IMR-90 (cell line): ENCODE results near the gene BHLHA15. TPM values are rescaled to one million over a fixed set of nuclear protein-coding genes. Genes with fewer than 3 reads are reported as not detected.

Experiments used
- ATAC-seq: fragments of 200-7000 bp; cut with Tn5 transposase; 2 replicates; pipeline ENCODE4 v1.9.1; 2020; ENCODE audit warnings: low read depth, mild to moderate bottlenecking, moderate library complexity
- BruUV-seq: library from RNA; stranded (reverse); fragments of 400-500 nt; replicated peaks from 2 replicates; lab custom pipeline; 2021; lab: Mats Ljungman, UMichigan
- CTCF ChIA-PET: fragments of 300-600 bp; formaldehyde crosslinking; extraction: SDS; loops from one replicate; lab custom pipeline; 2021; ENCODE audit warnings: antibody characterized with exemption; lab: Yijun Ruan, JAX
- POLR2A ChIA-PET: fragments of 300-600 bp; sonication (Branson Sonifier 250); formaldehyde crosslinking; loops from one replicate; lab custom pipeline; 2022; ENCODE audit warnings: antibody characterized with exemption; ENCODE audit not compliant: unreplicated experiment; lab: Charles Lee
- DNase-seq: peaks from one replicate; pipeline ENCODE4 v3.0.0; 2013
- H2AFZ ChIP-seq: replicated peaks from 2 replicates; pipeline ENCODE3; 2013; ENCODE audit warnings: low read length, mild to moderate bottlenecking; ENCODE audit not compliant: poor library complexity
- H2AK5ac ChIP-seq: 2 replicates; pipeline ENCODE4 v1.6.1; 2013; ENCODE audit warnings: low read depth, low read length, inconsistent platforms
- H2AK9ac ChIP-seq: replicated peaks from 2 replicates; pipeline ENCODE3; 2013; ENCODE audit warnings: mild to moderate bottlenecking, low read depth, low read length, moderate library complexity; ENCODE audit not compliant: poor library complexity
- H2BK120ac ChIP-seq: 2 replicates; pipeline ENCODE4 v1.6.1; 2013; ENCODE audit warnings: low read depth, low read length, inconsistent platforms
- H2BK15ac ChIP-seq: 3 replicates; pipeline ENCODE4 v1.6.1; 2013; ENCODE audit warnings: low read depth, low read length, inconsistent platforms
- H2BK20ac ChIP-seq: 2 replicates; pipeline ENCODE4 v1.6.1; 2013; ENCODE audit warnings: low read depth, mild to moderate bottlenecking, inconsistent platforms, low read length, moderate library complexity
- H2BK5ac ChIP-seq: 2 replicates; pipeline ENCODE4 v1.6.1; 2013; ENCODE audit warnings: mild to moderate bottlenecking, low read depth, low read length, inconsistent platforms; ENCODE audit not compliant: poor library complexity, severe bottlenecking
- H3K14ac ChIP-seq: replicated peaks from 2 replicates; pipeline ENCODE4 v1.6.1; 2013; ENCODE audit warnings: low read depth, low read length, inconsistent platforms
- H3K18ac ChIP-seq: 2 replicates; pipeline ENCODE4 v1.6.1; 2013; ENCODE audit warnings: low read depth, low read length, control low read depth
- H3K23ac ChIP-seq: 2 replicates; pipeline ENCODE4 v1.6.1; 2013; ENCODE audit warnings: low read depth, low read length, inconsistent platforms
- H3K27ac ChIP-seq: 2 replicates; pipeline ENCODE4 v1.5.1; 2013; ENCODE audit warnings: mild to moderate bottlenecking, control low read depth, low read length; ENCODE audit not compliant: insufficient read depth
- H3K27me3 ChIP-seq: 2 replicates; pipeline ENCODE4 v1.6.1; 2013; ENCODE audit warnings: low read length; ENCODE audit not compliant: control insufficient read depth, insufficient read depth
- H3K36me3 ChIP-seq: 2 replicates; pipeline ENCODE4 v1.6.1; 2013; ENCODE audit warnings: low read length, mixed read lengths; ENCODE audit not compliant: control insufficient read depth, insufficient read depth
- H3K4ac ChIP-seq: 2 replicates; pipeline ENCODE4 v1.6.1; 2013; ENCODE audit warnings: low read depth, low read length, inconsistent platforms
- H3K4me1 ChIP-seq: 2 replicates; pipeline ENCODE4 v1.6.1; 2013; ENCODE audit warnings: low read length, mixed read lengths; ENCODE audit not compliant: control insufficient read depth, insufficient read depth
- H3K4me2 ChIP-seq: 2 replicates; pipeline ENCODE4 v1.6.1; 2013; ENCODE audit warnings: low read depth, mild to moderate bottlenecking, control low read depth, low read length, moderate library complexity
- H3K4me3 ChIP-seq: 2 replicates; pipeline ENCODE4 v1.5.1; 2013; ENCODE audit warnings: low read depth, mild to moderate bottlenecking, control low read depth, low read length, moderate library complexity; ENCODE audit not compliant: insufficient read depth
- H3K56ac ChIP-seq: 2 replicates; pipeline ENCODE4 v1.6.1; 2013; ENCODE audit warnings: low read length, inconsistent platforms; ENCODE audit not compliant: insufficient read depth; ENCODE audit errors: extremely low read depth
- H3K79me1 ChIP-seq, 2 experiments: 2 replicates each; pipeline ENCODE4 v1.6.1; 2013; ENCODE audit warnings: low read length in 2 of 2, inconsistent platforms in 1 of 2, low read depth in 1 of 2
- H3K9ac ChIP-seq: 2 replicates; pipeline ENCODE4 v1.6.1; 2013; ENCODE audit warnings: low read depth, low read length, control low read depth
- H3K9me1 ChIP-seq: 2 replicates; pipeline ENCODE4 v1.6.1; 2013; ENCODE audit warnings: low read length, inconsistent platforms; ENCODE audit not compliant: insufficient read depth
- H3K9me3 ChIP-seq: 2 replicates; pipeline ENCODE4 v1.6.1; 2013; ENCODE audit warnings: low read length; ENCODE audit not compliant: control insufficient read depth, insufficient read depth
- H4K20me1 ChIP-seq: 2 replicates; pipeline ENCODE4 v1.6.1; 2013; ENCODE audit warnings: low read length, inconsistent platforms; ENCODE audit not compliant: insufficient read depth
- H4K5ac ChIP-seq: 2 replicates; pipeline ENCODE4 v1.6.1; 2013; ENCODE audit warnings: mild to moderate bottlenecking, low read depth, low read length, control low read depth
- H4K8ac ChIP-seq, 2 experiments: 2 replicates each; pipeline ENCODE4 v1.6.1; 2013; ENCODE audit warnings: low read depth in 2 of 2, low read length in 2 of 2, control low read depth in 1 of 2, inconsistent platforms in 1 of 2
- H4K91ac ChIP-seq: 2 replicates; pipeline ENCODE4 v1.6.1; 2013; ENCODE audit warnings: low read depth, low read length, inconsistent platforms; ENCODE audit not compliant: insufficient read depth
- BHLHE40 ChIP-seq: fragments of 150-350 bp; IDR thresholded peaks from 2 replicates; pipeline ENCODE4 v1.6.1; 2016; ENCODE audit warnings: mild to moderate bottlenecking, low read depth, low read length
- CEBPB ChIP-seq: IDR thresholded peaks from 2 replicates; pipeline ENCODE4 v1.6.1; 2012; ENCODE audit warnings: low read depth, low read length, improper control_type of control experiment
- CHD1 ChIP-seq: IDR thresholded peaks from 2 replicates; pipeline ENCODE4 v1.6.1; 2012; ENCODE audit warnings: low read depth, low read length, improper control_type of control experiment
- CTCF ChIP-seq: conservative IDR thresholded peaks from 2 replicates; pipeline ENCODE4 v1.5.1; 2012; ENCODE audit warnings: mild to moderate bottlenecking, low read depth, low read length, improper control_type of control experiment
- ELK1 ChIP-seq: fragments of 150-350 bp; IDR thresholded peaks from 2 replicates; pipeline ENCODE4 v1.6.1; 2016; ENCODE audit warnings: low read depth, mild to moderate bottlenecking, low read length, moderate library complexity, borderline replicate concordance
- FOS ChIP-seq: fragments of 150-350 bp; IDR thresholded peaks from 2 replicates; pipeline ENCODE4 v1.6.1; 2016; ENCODE audit warnings: low read depth, low read length
- MAFK ChIP-seq: IDR thresholded peaks from 2 replicates; pipeline ENCODE4 v1.6.1; 2012; ENCODE audit warnings: low read depth, low read length, improper control_type of control experiment
- MAZ ChIP-seq: IDR thresholded peaks from 2 replicates; pipeline ENCODE4 v1.6.1; 2012; ENCODE audit warnings: low read depth, mild to moderate bottlenecking, low read length, improper control_type of control experiment, moderate library complexity, borderline replicate concordance
- MXI1 ChIP-seq: IDR thresholded peaks from 2 replicates; pipeline ENCODE4 v1.6.1; 2012; ENCODE audit warnings: low read depth, mild to moderate bottlenecking, low read length, moderate library complexity, borderline replicate concordance
- NFE2L2 ChIP-seq: fragments of 150-350 bp; IDR thresholded peaks from 2 replicates; pipeline ENCODE4 v1.6.1; 2016; ENCODE audit warnings: low read depth, mild to moderate bottlenecking, low read length
- POLR2A ChIP-seq: IDR thresholded peaks from 2 replicates; pipeline ENCODE4 v1.6.1; 2012; ENCODE audit warnings: mild to moderate bottlenecking, low read depth, low read length
- RAD21 ChIP-seq: IDR thresholded peaks from 2 replicates; pipeline ENCODE4 v1.6.1; 2012; ENCODE audit warnings: low read length, improper control_type of control experiment
- RFX5 ChIP-seq: IDR thresholded peaks from 2 replicates; pipeline ENCODE4 v1.8.0; 2012; ENCODE audit warnings: low read depth, mild to moderate bottlenecking, low read length, moderate library complexity
- SMC3 ChIP-seq: fragments of 150-350 bp; IDR thresholded peaks from 2 replicates; pipeline ENCODE4 v1.6.1; 2016; ENCODE audit warnings: low read depth, mild to moderate bottlenecking, antibody characterized with exemption, low read length, moderate library complexity
- USF2 ChIP-seq: fragments of 150-350 bp; IDR thresholded peaks from 2 replicates; pipeline ENCODE4 v1.6.1; 2017; ENCODE audit warnings: mild to moderate bottlenecking, antibody characterized with exemption, low read length, low read depth
- WGBS, 2 experiments: methylation state at CpG; one replicate each; pipeline versions ENCODE4 v1.1.5 to v1.1.7; 2013; ENCODE audit warnings: missing lambda C conversion rate in 2 of 2; ENCODE audit not compliant: insufficient read length in 1 of 2; ENCODE audit errors: extremely low coverage in 2 of 2; 5-methylcytosine and 5-hydroxymethylcytosine counted together
- dilution Hi-C: fragments of 300-500 bp; cut with HindIII; formaldehyde crosslinking; loops from one replicate; pipeline ENCODE4 v1.14.3; 2018; ENCODE audit warnings: low sequenced_read_pairs; ENCODE audit not compliant: unreplicated experiment
- in situ Hi-C: fragments of 300-500 bp; cut with MboI; formaldehyde crosslinking; loops from 3 replicates; pipeline ENCODE4 v1.14.3; 2019; ENCODE audit warnings: low sequenced_read_pairs, inconsistent platforms, mixed read lengths
- intact Hi-C: fragments of 100-400 bp; cut with micrococcal nuclease; formaldehyde crosslinking; loops from 2 replicates; pipeline ENCODE4 v1.10.0; 2022
- polyA plus RNA-seq, 3 experiments: library from polyadenylated mRNA; depleted of rRNA; stranded (reverse); fragments of >200 nt; gene quantifications; 2 replicates each; pipeline ENCODE4 v1.2.3, GENCODE V29; 2012; ENCODE audit warnings: low replicate concordance in 1 of 3
- total RNA-seq: library from RNA; depleted of rRNA; stranded (reverse); fragments of >200 nt; gene quantifications from 2 replicates; pipeline ENCODE4 v1.2.3, GENCODE V29; 2012

Gene BHLHA15
- total and polyA plus RNA-seq, 2 of the 4 experiments (the other 2 are of a cell fraction): not detected

GRCh38 chr7:98171449-98171848 lies 39.8 kb upstream of the BHLHA15 start:
- H3K27ac ChIP-seq: no peak overlapping the region
- no peak overlapping the region for H4K8ac ChIP-seq
- H3K9ac ChIP-seq: no peak overlapping the region
- no peak overlapping the region for H2AK5ac ChIP-seq
- no peak overlapping the region for H2AFZ ChIP-seq
- no peak overlapping the region for H3K4me2 ChIP-seq
- H3K27me3 ChIP-seq: no peaks in the 10 kb centered on the region
- H4K20me1 ChIP-seq: 0 out of 2 replicates have a peak, but pooled peaks cover 2% of the 10 kb centered on the region
- in situ Hi-C loops (loop anchor here (25.0 kb wide), 1 partner anchor 309 kb away; the partner anchor contains the start of gene ASNS), intact Hi-C loops (no loop called here), dilution Hi-C loops (no loop called here)
- no peak overlapping the region for H2BK5ac ChIP-seq
- H2BK20ac ChIP-seq: no peak overlapping the region
- ChIA-PET CTCF (interaction anchor here (0.7 kb wide), 1 partner anchor 37 kb away, joined by 3 read pairs; no protein-coding TSS in a partner anchor), POLR2A (no interaction called here)
- WGBS, 2 experiments: 95% methylated on average over 11 of the region's 24 CpGs; no CpG with 5 or more reads in 1 of the 2 experiments
- peaks cover 11% of the 10 kb centered on the region; the same call in 1 of the 2 replicates for H3K36me3 ChIP-seq
- no peak for ATAC-seq
- no peak overlapping the region for H2BK120ac ChIP-seq
- DNase-seq: no peak
- H3K4ac ChIP-seq: no peak overlapping the region
- H3K4me1 ChIP-seq: no peaks in the 10 kb centered on the region
- no peak overlapping the region for H4K91ac ChIP-seq
- H3K18ac ChIP-seq: no peak overlapping the region
- H4K5ac ChIP-seq: no peak overlapping the region
- H3K23ac ChIP-seq: no peak overlapping the region
- H3K14ac ChIP-seq: no peak overlapping the region
- no peaks in the 10 kb centered on the region for H3K79me1 ChIP-seq
- H3K9me3 ChIP-seq: no peaks in the 10 kb centered on the region
- H3K56ac ChIP-seq: no peak overlapping the region
- BruUV-seq: no TSS peak
- H2BK15ac ChIP-seq: no peak overlapping the region
- no peak for TF ChIP-seq CTCF
- no peak for TF ChIP-seq RAD21
- no peak for TF ChIP-seq RFX5
- no peak for TF ChIP-seq NFE2L2
- no peak for TF ChIP-seq ELK1
- no peak for TF ChIP-seq MAZ
- TF ChIP-seq SMC3: no peak
- no peak for TF ChIP-seq MXI1
- TF ChIP-seq CEBPB: no peak
- no peak for TF ChIP-seq POLR2A
- no peak for TF ChIP-seq BHLHE40
- no peak for TF ChIP-seq USF2
- TF ChIP-seq MAFK: no peak
- TF ChIP-seq CHD1: no peak
- TF ChIP-seq FOS: no peak
- no peak overlapping the region for H2AK9ac ChIP-seq
- H3K9me1 ChIP-seq: no peaks in the 10 kb centered on the region
- H3K4me3 ChIP-seq: no peak overlapping the region
